NCI-H2171 (cell line): ENCODE measurements around the gene DMRTC1.
"Not testable (repeated sequence)": the region's sequence is repeated elsewhere in the genome, so short reads cannot be mapped to it uniquely, and the experiment has no call there.

Source experiments
- DNase-seq: peaks from one replicate; lab custom pipeline; 2025; lab: John Stamatoyannopoulos, UW

The DMRTC1 gene

GRCh38 chrX:72943819-72944169 is at the start of gene DMRTC1:
Gene DMRTC1, minus strand, starts transcription at chrX:72943837. Its CDS starts 68,143 bp downstream, at chrX:72875694.
- not testable (repeated sequence) for DNase-seq

DNA sequence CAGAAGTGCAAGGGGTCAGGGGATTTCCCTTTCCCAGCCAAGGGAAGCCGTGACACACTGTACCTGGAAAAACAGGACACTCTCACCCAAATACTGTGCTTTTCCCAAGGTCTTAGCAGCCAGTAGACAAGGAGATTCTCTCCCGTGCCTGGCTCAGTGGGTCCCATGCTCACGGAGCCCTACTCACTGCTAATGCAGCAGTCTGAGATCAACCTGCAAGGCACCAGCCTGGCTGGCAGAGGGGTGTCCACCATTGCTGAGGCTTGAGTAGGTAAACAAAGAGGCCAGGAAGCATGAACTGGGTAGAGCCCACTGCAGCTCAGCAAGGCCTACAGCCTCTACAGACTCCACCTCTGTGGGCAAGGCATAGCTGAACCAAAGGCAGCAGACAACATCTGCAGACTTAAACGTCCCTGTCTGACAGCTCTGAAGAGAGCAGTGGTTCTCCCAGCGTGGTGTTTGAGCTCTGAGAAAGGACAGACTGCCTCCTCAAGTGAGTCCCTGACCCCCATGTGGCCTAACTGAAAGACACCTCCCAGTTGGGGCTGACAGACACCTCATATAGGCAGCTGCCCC is 37.3 kb upstream of the DMRTC1 start:
- DNase-seq: not testable (repeated sequence)

GRCh38 chrX:72974885-72975284 is 31.2 kb upstream of the DMRTC1 start:
- DNase-seq: not testable (repeated sequence)

DNA sequence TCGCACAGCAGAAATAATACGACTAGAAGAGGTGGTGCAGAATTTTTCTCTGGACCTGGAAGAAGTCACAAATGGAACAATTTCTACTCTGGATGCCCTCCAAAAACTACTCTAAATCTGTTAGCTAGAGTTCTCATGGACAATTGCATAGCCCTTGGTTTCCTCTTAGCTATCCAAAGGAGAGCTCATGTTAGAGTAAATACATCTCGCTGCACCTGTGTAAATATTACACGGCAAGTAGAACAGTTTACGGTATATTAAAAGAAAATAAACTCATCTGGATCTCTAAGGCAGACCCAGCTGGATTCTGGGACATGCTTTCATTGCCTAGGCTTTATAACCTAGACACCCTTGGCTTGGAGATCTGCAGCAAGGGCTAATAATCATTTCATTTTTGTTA is 28.2 kb upstream of the DMRTC1 start:
- DNase-seq: not testable (repeated sequence)

- not testable (repeated sequence) for DNase-seq
These were observed 16.3 kb upstream of the DMRTC1 start for GRCh38 chrX:72959971-72960370.

DNA sequence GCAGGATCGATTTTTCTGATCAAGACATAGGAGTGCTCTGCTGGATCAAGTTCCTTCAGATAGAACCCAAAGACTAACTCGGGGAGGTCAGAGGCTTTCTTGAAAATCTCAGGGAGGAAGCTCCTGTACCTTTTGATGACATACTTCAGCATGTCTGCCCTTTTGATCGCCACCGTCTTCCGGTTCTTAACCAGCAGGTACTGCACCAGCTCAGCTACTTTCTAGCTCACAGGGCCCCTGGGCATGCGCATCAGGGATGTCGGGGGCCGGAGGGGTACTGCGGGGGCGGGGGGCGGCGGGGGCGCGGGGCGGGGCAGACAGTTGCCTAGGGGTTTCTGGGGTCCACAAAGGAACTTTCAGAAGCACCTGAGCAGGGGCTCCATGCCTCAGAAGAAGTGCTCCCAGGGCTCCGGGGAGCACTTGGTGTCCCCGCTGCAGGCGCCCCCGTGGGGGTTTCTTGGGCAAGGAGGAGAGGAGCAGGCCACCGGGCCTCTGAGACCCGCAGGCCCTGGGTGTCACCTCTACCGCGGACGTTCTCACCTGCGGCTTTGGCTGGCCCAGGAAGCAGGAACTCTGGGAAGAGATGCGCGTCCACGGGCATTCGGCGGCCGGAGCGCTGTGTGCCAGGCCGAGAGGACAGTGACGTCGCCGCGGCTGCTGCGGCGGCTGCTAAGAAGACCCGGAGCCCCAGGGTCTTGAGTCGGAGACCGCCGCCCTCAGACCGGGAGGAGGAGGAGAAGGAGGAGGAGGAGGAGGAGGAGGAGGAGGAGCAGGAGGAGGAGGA is 410 bp downstream of the DMRTC1 start:
- not testable (repeated sequence) for DNase-seq

DNA sequence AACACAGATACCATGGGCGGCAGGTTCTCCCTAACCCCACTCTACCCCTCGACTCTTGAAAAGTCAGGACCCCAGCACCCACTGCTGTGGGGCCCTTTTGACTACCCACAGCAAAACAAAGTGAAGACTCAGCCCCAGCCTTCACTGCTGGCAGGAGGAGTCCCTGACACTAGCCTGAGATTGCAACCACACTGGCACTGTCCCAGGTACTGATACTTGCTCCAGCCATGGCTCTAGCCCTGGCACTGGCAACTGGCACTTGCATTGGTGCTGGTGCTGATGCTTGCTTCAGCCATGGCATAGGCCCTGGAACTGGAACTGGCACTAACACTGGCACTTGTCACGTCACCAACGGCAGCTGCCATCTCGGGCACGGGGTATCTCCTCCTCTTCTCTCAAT is 1.4 kb downstream of the DMRTC1 start:
- DNase-seq: not testable (repeated sequence)

DNA sequence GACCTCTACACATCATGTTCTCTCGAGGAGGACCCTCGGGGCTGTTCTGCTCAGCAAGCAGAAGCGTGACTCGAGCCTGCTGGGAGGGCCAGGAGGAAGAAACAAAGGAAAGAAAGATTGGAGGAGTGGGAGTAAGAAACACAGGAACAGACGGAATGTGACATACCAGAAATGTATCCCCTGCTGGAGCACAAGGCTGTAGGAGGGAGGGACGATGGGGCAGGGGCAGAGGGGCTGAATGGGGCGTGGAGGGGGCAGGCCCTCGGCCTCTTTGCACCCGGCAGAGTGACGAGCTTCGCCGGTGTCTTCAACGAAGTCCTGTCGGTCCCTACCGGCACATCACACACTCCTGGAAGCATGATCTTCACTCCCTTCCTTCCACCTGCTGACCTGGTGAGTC is 5.7 kb downstream of the DMRTC1 start, which contains the start of gene FAM236A:
Gene FAM236A (plus strand): TSS at position 301 of the 400 bp plus-strand sequence. CDS start 57 bp downstream, at position 358.
- not testable (repeated sequence) for DNase-seq

DNA sequence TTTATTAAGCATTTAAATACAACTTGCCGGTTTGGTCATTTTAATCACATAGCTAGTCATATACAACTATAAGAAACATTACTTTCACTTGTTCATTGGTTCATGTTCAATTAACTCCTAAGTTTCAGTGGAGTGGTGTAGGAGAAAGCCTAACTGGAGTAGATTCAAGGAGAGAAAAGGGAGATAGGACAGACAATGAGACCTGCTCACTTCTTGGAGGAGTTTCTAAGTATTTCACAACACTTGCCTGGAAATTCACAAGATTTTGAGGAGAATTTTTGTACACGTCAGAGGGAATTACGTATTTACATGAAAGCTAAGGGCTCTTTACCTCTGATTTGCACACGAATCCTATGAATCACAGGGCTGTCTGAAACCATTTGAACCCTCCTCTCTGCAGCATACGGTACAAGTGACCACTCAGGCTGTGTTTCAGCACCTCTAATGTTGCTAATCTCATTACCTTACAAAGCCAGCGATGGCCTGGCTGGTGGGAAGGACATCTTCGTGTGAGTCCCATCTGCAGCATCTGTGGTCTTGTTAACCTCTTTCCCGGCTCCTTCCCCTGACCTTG is 6.7 kb downstream of the DMRTC1 start:
- DNase-seq: not testable (repeated sequence)

DNA sequence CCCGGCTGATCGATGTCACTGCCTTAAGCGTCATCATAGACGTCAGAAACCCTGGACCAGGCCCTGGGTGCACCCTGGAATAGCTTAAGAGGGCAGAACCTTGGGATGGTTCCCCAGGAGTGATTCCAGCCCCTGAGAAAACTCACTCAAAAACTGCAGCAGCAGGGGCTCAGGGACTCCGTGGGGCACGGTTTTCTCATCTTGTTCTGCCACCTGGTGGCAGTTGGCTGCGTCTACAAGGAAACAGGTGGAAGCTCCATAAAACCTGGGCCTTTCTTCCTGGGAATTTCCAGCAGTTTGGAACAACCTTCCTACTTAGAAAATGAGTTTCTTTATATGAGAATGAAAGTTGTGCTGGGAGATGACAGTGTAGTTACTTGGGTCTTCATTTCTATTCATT is 7.2 kb downstream of the DMRTC1 start:
- not testable (repeated sequence) for DNase-seq

DNA sequence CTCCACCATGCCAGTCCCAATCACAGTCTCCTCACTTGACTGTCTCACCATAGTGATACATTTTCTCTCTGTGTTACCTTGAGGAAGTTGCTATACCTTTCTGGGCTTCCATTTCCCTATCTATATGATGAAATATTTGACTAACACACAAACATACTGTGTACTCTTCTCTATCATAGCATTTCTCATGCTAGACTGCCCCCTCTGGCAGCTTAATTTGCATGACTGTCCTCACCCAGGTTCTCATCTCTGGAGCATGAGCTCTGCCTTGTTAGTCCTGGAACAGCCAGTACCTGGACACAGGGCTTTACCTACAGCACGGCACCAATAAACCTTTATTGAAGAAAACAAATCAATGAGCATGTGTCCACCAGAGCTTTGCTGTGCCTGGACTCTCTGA is 11.4 kb downstream of the DMRTC1 start:
- DNase-seq: not testable (repeated sequence)

DNA sequence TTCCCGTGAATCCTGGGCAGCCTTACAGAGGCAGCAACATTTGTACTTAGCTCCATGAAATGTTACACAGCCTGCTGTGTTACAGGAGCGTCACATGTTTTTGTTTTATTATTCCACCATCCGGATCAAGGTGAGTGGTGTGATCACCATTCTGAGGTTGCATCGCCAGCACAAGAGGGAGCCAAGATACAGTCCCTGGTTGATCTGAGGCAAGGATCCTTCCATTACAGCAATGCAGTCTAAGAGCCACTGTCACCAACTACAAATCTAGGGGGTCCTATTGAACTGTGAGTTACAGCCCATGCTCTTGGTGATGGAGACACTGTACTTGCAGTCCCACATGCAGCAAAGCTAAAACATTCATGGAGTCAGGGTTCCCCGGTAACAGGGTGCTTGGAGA is 27.5 kb downstream of the DMRTC1 start:
- not testable (repeated sequence) for DNase-seq

DNA sequence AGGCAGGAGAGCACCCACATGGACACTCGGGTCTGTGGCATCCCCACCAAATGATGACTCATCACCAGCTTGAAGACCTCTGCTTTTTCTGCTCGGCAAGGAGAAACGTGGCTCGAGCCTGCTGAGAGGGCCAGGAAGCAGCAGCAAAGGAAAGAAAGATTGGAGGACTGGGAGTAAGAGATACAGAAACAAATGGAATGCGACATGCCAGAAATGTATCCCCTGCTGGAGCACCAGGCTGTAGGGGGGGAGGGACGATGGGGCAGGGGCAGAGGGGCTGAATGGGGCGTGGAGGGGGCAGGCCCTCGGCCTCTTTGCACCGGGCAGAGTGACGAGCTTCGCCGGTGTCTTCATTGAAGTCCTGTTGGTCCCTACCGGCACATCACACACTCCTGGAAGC is 31.3 kb downstream of the DMRTC1 start, which contains the start of gene FAM236C:
Gene FAM236C (plus strand): TSS at position 301 of the 400 bp plus-strand sequence. CDS start 100 bp downstream, outside the sequence.
- DNase-seq: not testable (repeated sequence)

- not testable (repeated sequence) for DNase-seq
These were observed 53.9 kb downstream of the DMRTC1 start for GRCh38 chrX:72889740-72890139.

GRCh38 chrX:72882898-72883297 is 60.7 kb downstream of the DMRTC1 start:
- not testable (repeated sequence) for DNase-seq

- not testable (repeated sequence) for DNase-seq
These were observed 106.1 kb downstream of the DMRTC1 start for GRCh38 chrX:72837532-72837931.

- DNase-seq: not testable (repeated sequence)
These were observed 112.9 kb downstream of the DMRTC1 start for GRCh38 chrX:72830701-72831100.
